Endodermal cell (in vitro differentiated cells): ENCODE data around the gene PRICKLE4. TPM values are rescaled to one million over a fixed set of nuclear protein-coding genes. Genes with fewer than 3 reads are reported as not detected.

ENCODE experiments used
- DNase-seq: peaks from one replicate; pipeline ENCODE4 v3.0.0-alpha.2; 2017
- H3K27ac ChIP-seq: 2 replicates; pipeline ENCODE4 v1.5.1; 2013; ENCODE audit warnings: mild to moderate bottlenecking, low read depth, low read length, moderate library complexity
- H3K27me3 ChIP-seq: 2 replicates; pipeline ENCODE4 v1.6.1; 2013; ENCODE audit warnings: mild to moderate bottlenecking, low read length, moderate library complexity; ENCODE audit not compliant: insufficient read depth, control insufficient read depth, poor library complexity, severe bottlenecking
- H3K36me3 ChIP-seq: 2 replicates; pipeline ENCODE4 v1.7.0; 2013; ENCODE audit warnings: mild to moderate bottlenecking, low read length, moderate library complexity; ENCODE audit not compliant: control insufficient read depth, insufficient read depth
- H3K4me1 ChIP-seq: one replicate; pipeline ENCODE4 v1.7.0; 2013; ENCODE audit warnings: low read length; ENCODE audit not compliant: control insufficient read depth, insufficient read depth
- H3K4me3 ChIP-seq: 2 replicates; pipeline ENCODE4 v1.5.1; 2013; ENCODE audit warnings: mild to moderate bottlenecking, low read length, moderate library complexity
- H3K9ac ChIP-seq: 2 replicates; pipeline ENCODE4 v1.6.1; 2013; ENCODE audit warnings: mild to moderate bottlenecking, low read length, moderate library complexity; ENCODE audit not compliant: poor library complexity, severe bottlenecking; ENCODE audit errors: extremely low read depth
- H3K9me3 ChIP-seq: 2 replicates; pipeline ENCODE4 v1.6.1; 2013; ENCODE audit warnings: mild to moderate bottlenecking, low read length, moderate library complexity; ENCODE audit not compliant: control insufficient read depth
- H3K27ac Mint-ChIP-seq: 2 replicates; pipeline ENCODE4 v1.8.0; 2020; ENCODE audit warnings: mixed read lengths
- H3K27me3 Mint-ChIP-seq: 2 replicates; pipeline ENCODE4 v1.8.0; 2021; ENCODE audit warnings: mild to moderate bottlenecking, mixed read lengths; ENCODE audit not compliant: insufficient read depth
- H3K36me3 Mint-ChIP-seq: 2 replicates; pipeline ENCODE4 v1.8.0; 2020; ENCODE audit warnings: low read depth, mixed read lengths
- H3K4me1 Mint-ChIP-seq: 2 replicates; pipeline ENCODE4 v1.8.0; 2020; ENCODE audit warnings: mixed read lengths
- H3K4me3 Mint-ChIP-seq: 2 replicates; pipeline ENCODE4 v1.8.0; 2020; ENCODE audit warnings: mild to moderate bottlenecking, moderate library complexity, mixed read lengths
- H3K9me3 Mint-ChIP-seq: 2 replicates; pipeline ENCODE4 v1.8.0; 2020; ENCODE audit warnings: mild to moderate bottlenecking, mixed read lengths
- WGBS, 2 experiments: methylation state at CpG; one replicate each; pipeline versions ENCODE4 v1.1.5 to v1.1.7; 2013; ENCODE audit warnings: missing lambda C conversion rate in 2 of 2, mixed read lengths in 1 of 2; ENCODE audit not compliant: insufficient coverage in 1 of 2, insufficient read length in 1 of 2; 5-methylcytosine and 5-hydroxymethylcytosine counted together
- total RNA-seq, 2 donors: library from RNA; stranded (reverse); fragmentation: NEBNext Ultra II Directional in 1 of 2; extraction: Animal tissue kit (Norgen Biotek cat#: 25700) in 1 of 2; gene quantifications; 2 replicates in 1 of 2; 3 replicates in 1 of 2; pipeline ENCODE4 v1.2.1, GENCODE V29; 2021
- TF ChIP-seq, protein P1 (sequence below): fragments of 200-600 bp; sonication (generic); conservative IDR thresholded peaks from 2 replicates; pipeline ENCODE4 v1.5.0; 2021; ENCODE audit warnings: antibody characterized with exemption, mild to moderate bottlenecking

PRICKLE4 gene
- total RNA-seq, 2 donors from 2014 or later, result 2.6 to 3.6 TPM

DNA sequence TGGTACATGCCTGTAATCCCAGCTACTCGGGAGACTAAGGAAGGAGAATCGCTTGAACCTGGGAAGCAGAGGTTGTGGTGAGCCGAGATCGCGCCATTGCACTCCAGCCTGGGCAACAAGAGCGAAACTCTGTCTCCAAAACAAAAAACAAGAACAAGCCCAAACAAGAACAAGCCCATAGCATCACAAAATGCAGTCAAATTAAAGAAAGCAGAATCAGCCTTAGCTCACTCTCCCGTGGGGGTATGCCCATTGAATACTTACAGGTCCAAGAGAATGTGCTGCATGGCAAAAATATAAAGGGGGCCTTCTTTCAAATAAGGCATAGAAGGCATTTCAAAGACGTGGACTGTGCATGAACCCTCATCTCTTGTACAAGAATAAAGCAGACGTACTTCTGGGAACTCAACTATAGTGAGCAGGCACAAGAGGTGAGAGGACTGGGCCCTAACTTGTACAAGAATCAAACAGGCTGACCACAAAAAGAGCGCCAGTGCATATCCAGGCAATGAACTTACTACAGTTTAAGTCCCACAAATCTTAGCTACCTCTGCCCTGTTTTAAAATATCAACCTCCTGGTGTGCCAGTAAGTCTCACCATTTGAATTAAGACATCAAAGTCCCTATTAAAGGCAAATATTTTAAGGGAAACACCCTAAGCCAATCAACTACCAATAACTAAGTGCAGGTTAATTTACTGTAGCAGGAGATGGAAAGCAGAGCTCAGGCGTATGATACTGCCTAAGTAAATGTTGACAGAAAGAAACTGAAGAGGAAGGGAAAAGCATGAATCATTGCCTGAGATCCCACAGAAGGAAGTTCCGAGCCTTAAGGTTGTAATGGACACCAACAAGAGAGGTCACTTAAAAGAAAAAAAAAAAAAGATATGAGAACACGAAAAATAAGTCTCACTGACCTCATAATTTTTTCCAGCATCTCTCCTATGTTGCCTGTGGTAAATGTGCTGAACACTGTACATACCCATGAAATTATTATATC, 44.3 kb downstream of the PRICKLE4 start:
- TF ChIP-seq, protein P1, sequence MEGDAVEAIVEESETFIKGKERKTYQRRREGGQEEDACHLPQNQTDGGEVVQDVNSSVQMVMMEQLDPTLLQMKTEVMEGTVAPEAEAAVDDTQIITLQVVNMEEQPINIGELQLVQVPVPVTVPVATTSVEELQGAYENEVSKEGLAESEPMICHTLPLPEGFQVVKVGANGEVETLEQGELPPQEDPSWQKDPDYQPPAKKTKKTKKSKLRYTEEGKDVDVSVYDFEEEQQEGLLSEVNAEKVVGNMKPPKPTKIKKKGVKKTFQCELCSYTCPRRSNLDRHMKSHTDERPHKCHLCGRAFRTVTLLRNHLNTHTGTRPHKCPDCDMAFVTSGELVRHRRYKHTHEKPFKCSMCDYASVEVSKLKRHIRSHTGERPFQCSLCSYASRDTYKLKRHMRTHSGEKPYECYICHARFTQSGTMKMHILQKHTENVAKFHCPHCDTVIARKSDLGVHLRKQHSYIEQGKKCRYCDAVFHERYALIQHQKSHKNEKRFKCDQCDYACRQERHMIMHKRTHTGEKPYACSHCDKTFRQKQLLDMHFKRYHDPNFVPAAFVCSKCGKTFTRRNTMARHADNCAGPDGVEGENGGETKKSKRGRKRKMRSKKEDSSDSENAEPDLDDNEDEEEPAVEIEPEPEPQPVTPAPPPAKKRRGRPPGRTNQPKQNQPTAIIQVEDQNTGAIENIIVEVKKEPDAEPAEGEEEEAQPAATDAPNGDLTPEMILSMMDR, result no peak
- H3K27ac Mint-ChIP-seq, result no peak overlapping the region
- 88 to 93% methylated on average over 5 to 12 of the region's 13 CpGs for WGBS, 2 experiments
- H3K36me3 ChIP-seq, result no peaks in the 10 kb centered on the region
- H3K4me3 Mint-ChIP-seq, result no peak overlapping the region
- H3K4me1 Mint-ChIP-seq, result no peaks in the 10 kb centered on the region
- H3K9ac ChIP-seq, result no peak overlapping the region
- H3K9me3 Mint-ChIP-seq, result no peaks in the 10 kb centered on the region
- DNase-seq, result no peak
- no peaks in the 10 kb centered on the region for H3K9me3 ChIP-seq
- no peak overlapping the region for H3K4me3 ChIP-seq
- H3K36me3 Mint-ChIP-seq, result no peaks in the 10 kb centered on the region
- H3K27me3 Mint-ChIP-seq, result no peaks in the 10 kb centered on the region
- no peaks in the 10 kb centered on the region for H3K27me3 ChIP-seq
- H3K4me1 ChIP-seq, result no peaks in the 10 kb centered on the region
- no peak overlapping the region for H3K27ac ChIP-seq

DNA sequence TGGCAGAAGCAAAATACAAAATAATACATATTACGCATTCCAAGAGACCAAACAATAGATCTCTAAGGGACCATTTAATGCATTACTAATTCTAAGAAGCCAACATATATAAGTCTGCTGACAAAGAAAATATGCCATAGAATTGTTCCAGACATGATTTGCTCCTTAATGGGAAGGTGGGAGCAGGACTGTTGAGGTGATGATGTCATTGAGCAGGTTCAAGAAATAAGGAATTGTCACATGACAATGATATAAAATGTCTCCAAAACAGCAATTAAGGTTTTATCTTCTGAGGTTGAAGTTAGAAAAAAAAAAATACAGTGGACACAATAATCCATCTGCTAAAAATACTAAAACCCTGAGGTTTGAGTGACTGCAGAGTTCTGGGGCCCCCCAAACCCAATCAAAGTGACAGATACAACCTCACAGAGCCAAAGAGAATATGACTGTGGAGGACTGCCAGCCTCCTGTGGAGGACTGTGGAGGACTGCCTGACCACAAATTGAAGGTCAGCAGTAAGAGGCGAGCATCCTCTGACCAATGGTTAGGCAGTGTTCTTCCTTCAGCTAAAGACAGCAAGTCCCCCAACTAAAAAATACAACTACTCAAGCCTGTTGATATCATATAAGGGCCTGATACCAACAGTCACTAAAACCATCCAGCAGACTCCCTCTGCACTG, 45.9 kb downstream of the PRICKLE4 start:
- TF ChIP-seq, protein P1, result no peak
- Histone ChIP-seq H3K36me3 (no peaks in the 10 kb centered on the region), H3K9me3 (no peaks in the 10 kb centered on the region), H3K4me1 (no peaks in the 10 kb centered on the region), H3K9ac (no peak overlapping the region), H3K27me3 (no peaks in the 10 kb centered on the region), H3K27ac (no peak overlapping the region), H3K4me3 (no peak overlapping the region)
- DNase-seq, result no peak
- Mint-ChIP-seq H3K9me3 (no peaks in the 10 kb centered on the region), H3K4me1 (no peaks in the 10 kb centered on the region), H3K27ac (no peak overlapping the region), H3K4me3 (no peak overlapping the region), H3K36me3 (no peaks in the 10 kb centered on the region), H3K27me3 (no peaks in the 10 kb centered on the region)
- WGBS, 2 experiments, result 96% methylated on average over 2 of the region's 2 CpGs; no CpG with 5 or more reads in 1 of the 2 experiments

DNA sequence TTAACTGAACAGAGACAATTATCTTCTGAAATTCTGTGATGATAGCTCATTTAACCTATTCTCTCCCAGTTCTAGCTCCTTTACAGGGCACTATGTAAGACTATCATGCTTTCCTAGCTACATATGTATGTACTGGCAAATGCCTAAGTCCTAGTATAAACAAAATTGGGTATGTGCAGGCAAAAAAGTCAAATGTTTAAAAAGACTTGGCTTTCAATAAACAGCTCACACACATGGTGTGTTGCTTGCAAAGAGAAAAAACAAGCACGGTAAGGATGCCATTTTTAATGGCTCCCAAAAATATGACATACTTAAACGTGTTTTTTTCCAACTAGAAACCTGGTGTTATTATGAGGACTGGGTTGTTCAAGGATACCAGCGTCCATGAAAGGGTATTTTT, 51.7 kb downstream of the PRICKLE4 start:
- no peaks in the 10 kb centered on the region for H3K9me3 ChIP-seq
- H3K27ac Mint-ChIP-seq, result no peak overlapping the region
- no peak overlapping the region for H3K4me3 ChIP-seq

More for the DNA sequence above, 51.7 kb downstream of the PRICKLE4 start:
- 98 to 100% methylated on average over 2 to 3 of the region's 3 CpGs for WGBS, 2 experiments
- no peak overlapping the region for H3K9ac ChIP-seq
- Mint-ChIP-seq H3K27me3 (no peaks in the 10 kb centered on the region), H3K4me1 (no peaks in the 10 kb centered on the region), H3K9me3 (no peaks in the 10 kb centered on the region), H3K36me3 (no peaks in the 10 kb centered on the region), H3K4me3 (no peak overlapping the region)
- no peak for DNase-seq
- TF ChIP-seq, protein P1, result no peak
- H3K27me3 ChIP-seq, result no peaks in the 10 kb centered on the region
- no peak overlapping the region for H3K27ac ChIP-seq
- H3K4me1 ChIP-seq, result no peaks in the 10 kb centered on the region
- H3K36me3 ChIP-seq, result no peaks in the 10 kb centered on the region
